Peyer's patch (tissue), 4 donors: ENCODE data around the gene PLOD3.

Experiments used
- CTCF ChIP-seq, 6 experiments: fragments of 450-650 bp in 4 of 6; fragments of 200-600 bp in 2 of 6; sonication (generic) in 1 of 6; IDR thresholded peaks; one replicate each; pipeline ENCODE4 v1.5.1; 2017 to 2019; ENCODE audit warnings: antibody characterized with exemption in 6 of 6, mild to moderate bottlenecking in 3 of 6, moderate library complexity in 1 of 6
- POLR2A ChIP-seq, 2 donors: fragments of 450-650 bp; IDR thresholded peaks; one replicate each; pipeline ENCODE4 v1.5.1; 2017; ENCODE audit warnings: antibody characterized with exemption in 2 of 2, mild to moderate bottlenecking in 2 of 2, moderate library complexity in 2 of 2

DNA sequence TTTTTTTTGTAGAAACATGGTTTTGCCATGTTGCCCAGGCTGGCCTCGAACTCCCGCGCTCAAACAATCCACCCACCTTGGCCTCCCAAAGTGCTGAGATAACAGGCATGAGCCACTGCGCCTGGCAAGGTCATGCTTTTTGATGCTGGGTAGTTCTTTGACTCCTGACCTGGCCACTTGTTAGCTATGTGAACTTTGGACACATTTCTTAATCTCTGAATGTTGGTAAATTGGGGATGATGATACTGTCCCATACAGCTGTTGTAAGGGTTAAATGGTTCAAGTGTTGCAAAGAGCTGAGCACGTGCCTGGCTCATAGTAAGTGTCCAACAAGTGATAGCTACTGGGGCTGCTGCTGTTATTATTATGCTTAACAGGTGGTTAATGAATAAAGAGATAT is 2.9 kb upstream of the PLOD3 start:
- TF ChIP-seq CTCF (IDR thresholded peaks at IDR 0.05) (no peak), POLR2A (IDR thresholded peaks at IDR 0.05) (no peak)
